Heart left ventricle (tissue), 16 donors: ENCODE data around the gene PAF1. TPM values are rescaled to one million over a fixed set of nuclear protein-coding genes. Genes with fewer than 3 reads are reported as not detected.

Source experiments
- ATAC-seq, 4 donors: fragments of 200-7000 bp; cut with Tn5 transposase; one replicate each; pipeline ENCODE4 v1.9.1; 2020 to 2022; ENCODE audit warnings: moderate library complexity in 4 of 4, mild to moderate bottlenecking in 3 of 4, moderate number of reproducible peaks in 1 of 4
- DNase-seq, 5 donors: peaks; one replicate each; pipeline ENCODE4 v3.0.0-alpha.2; 2020
- H3K27ac ChIP-seq, 12 donors: fragments of 200-600 bp; sonication (generic) in 4 of 12; one replicate each; pipeline versions ENCODE4 v1.5.0 to v1.8.0; 2016 to 2022; ENCODE audit warnings: mild to moderate bottlenecking in 2 of 12
- H3K27me3 ChIP-seq, 9 donors: fragments of 200-600 bp; sonication (generic) in 2 of 9; one replicate each; pipeline versions ENCODE4 v1.5.1 to v1.8.0; 2016 to 2022; ENCODE audit warnings: mild to moderate bottlenecking in 3 of 9
- H3K36me3 ChIP-seq, 9 donors: fragments of 200-600 bp; sonication (generic) in 2 of 9; one replicate each; pipeline versions ENCODE4 v1.5.0 to v1.8.0; 2018 to 2022; ENCODE audit warnings: mild to moderate bottlenecking in 2 of 9
- H3K4me1 ChIP-seq, 12 donors: fragments of 200-600 bp; sonication (generic) in 4 of 12; one replicate each; pipeline versions ENCODE4 v1.5.0 to v1.8.0; 2016 to 2022; ENCODE audit warnings: mild to moderate bottlenecking in 3 of 12
- H3K4me3 ChIP-seq, 12 donors: fragments of 200-600 bp; sonication (generic) in 4 of 12; one replicate each; pipeline versions ENCODE4 v1.5.0 to v1.8.0; 2017 to 2022; ENCODE audit warnings: mild to moderate bottlenecking in 9 of 12, moderate library complexity in 4 of 12
- H3K9me3 ChIP-seq, 12 donors: fragments of 200-600 bp; sonication (generic) in 4 of 12; one replicate each; pipeline versions ENCODE4 v1.5.0 to v1.8.0; 2016 to 2022; ENCODE audit warnings: mild to moderate bottlenecking in 1 of 12
- POLR2A ChIP-seq, 2 donors: fragments of 450-650 bp; IDR thresholded peaks; one replicate each; pipeline ENCODE4 v1.6.1; 2017; ENCODE audit warnings: antibody characterized with exemption in 2 of 2, mild to moderate bottlenecking in 2 of 2, moderate library complexity in 2 of 2
- WGBS, 4 donors: extraction: QIAGEN DNeasy Blood & Tissue Kit in 2 of 4; methylation state at CpG; one replicate each; pipeline versions ENCODE4 v1.1.5 to v1.1.7; 2013 to 2018; 5-methylcytosine and 5-hydroxymethylcytosine counted together
- intact Hi-C, 10 donors: fragments of 100-400 bp; cut with DNase I; formaldehyde crosslinking; loops; one replicate each; pipeline versions ENCODE4 v1.11.1 to v1.14.2; 2022
- polyA plus RNA-seq, 2 donors: library from polyadenylated mRNA; stranded (reverse); fragments of 200-250 nt; gene quantifications; one replicate each; pipeline ENCODE4 v1.2.3, GENCODE V29; 2013
- total RNA-seq, 9 donors: library from RNA; depleted of rRNA in 2 of 9; stranded (reverse); fragments of >200 nt in 2 of 9; fragmentation: NEBNext Ultra II Directional in 3 of 9; extraction: Animal tissue kit (Norgen Biotek cat#: 25700) in 3 of 9; gene quantifications; one replicate each; pipeline versions ENCODE4 v1.1.0 to v1.2.4, GENCODE V29; 2016 to 2023
- TF ChIP-seq, protein P1 (sequence below), 12 donors: fragments of 200-600 bp; sonication (generic) in 4 of 12; IDR thresholded peaks; one replicate each; pipeline versions ENCODE4 v1.5.0 to v1.8.0; 2018 to 2022; ENCODE audit warnings: antibody characterized with exemption in 12 of 12, mild to moderate bottlenecking in 5 of 12
- donor health status: ischemic (EF 13 %, LVEDD 7.1; RV severe dilation, severe dysfunction).
- donor health status: healthy with polysubstance abuse.
- donor health status: DM: no; HTN: yes; CAD: no.
- donor health status: DM: no; HTN: no; CAD: no.
- donor health status: ischemic (EF 25% LVEDD 6.9; RV normal size, moderate dysfunction).
- donor health status: ischemic (EF 25% LVEDD 5.7; RV mildly dilated, moderate dysfunction).
- donor health status: healthy.
- donor health status: DM: yes; HTN: yes; CAD: no.
- donor health status: ischemic (EF 35%, LVEDD 5.7; RV mildly dilated, moderate dysfunction).
- donor health status: nonischemic (EF 11% LVEDD 7.7; RV severe dilation, severe dysfunction).
- donor health status: DM: yes; HTN: yes; CAD: no.
- donor health status: PGD.
- donor health status: ischemic (EF 29% LVEDD 5.4; RV normal size, mild dysfunction).
- donor health status: nonischemic (EF 23%, LVEDD 6.1; RV moderate dilation, normal function).

The PAF1 gene
- total and polyA plus RNA-seq, 11 donors = 32.5 to 75.7 (median 40.7) TPM

DNA sequence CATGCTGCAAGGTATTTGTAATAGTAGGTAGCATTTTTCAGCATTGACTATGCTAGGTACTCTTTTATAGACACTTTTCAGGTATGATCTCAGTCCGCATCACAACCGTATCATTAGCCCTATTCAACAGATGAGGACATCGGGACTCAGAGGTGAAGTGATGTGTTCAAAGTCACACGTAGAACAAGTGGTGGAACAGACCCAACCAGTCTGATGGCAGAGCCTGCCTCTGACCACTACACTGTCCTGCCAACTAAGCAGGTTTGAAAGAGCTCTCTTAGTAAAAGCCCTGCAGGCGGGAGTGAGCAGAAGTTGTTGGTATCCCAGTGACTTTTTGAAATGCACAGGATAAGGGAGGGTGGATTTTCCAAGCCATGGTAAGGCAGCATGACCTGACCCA, 20.2 kb downstream of the PAF1 start:
- TF ChIP-seq, protein P1, sequence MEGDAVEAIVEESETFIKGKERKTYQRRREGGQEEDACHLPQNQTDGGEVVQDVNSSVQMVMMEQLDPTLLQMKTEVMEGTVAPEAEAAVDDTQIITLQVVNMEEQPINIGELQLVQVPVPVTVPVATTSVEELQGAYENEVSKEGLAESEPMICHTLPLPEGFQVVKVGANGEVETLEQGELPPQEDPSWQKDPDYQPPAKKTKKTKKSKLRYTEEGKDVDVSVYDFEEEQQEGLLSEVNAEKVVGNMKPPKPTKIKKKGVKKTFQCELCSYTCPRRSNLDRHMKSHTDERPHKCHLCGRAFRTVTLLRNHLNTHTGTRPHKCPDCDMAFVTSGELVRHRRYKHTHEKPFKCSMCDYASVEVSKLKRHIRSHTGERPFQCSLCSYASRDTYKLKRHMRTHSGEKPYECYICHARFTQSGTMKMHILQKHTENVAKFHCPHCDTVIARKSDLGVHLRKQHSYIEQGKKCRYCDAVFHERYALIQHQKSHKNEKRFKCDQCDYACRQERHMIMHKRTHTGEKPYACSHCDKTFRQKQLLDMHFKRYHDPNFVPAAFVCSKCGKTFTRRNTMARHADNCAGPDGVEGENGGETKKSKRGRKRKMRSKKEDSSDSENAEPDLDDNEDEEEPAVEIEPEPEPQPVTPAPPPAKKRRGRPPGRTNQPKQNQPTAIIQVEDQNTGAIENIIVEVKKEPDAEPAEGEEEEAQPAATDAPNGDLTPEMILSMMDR (IDR thresholded peaks at IDR 0.05) = no peak
- no peak for TF ChIP-seq POLR2A (IDR thresholded peaks at IDR 0.05)
- no peaks in the 10 kb centered on the region for H3K9me3 ChIP-seq
- H3K4me1 ChIP-seq = peaks cover 6 to 27% (median 21%) of the 10 kb centered on the region in 12 donors
- H3K36me3 ChIP-seq = peaks cover 2 to 68% (median 62%) of the 10 kb centered on the region in 9 donors
- DNase-seq (no peak), ATAC-seq (no peak)
- no peaks in the 10 kb centered on the region for H3K27me3 ChIP-seq
- intact Hi-C loops = no loop called here
- no peak overlapping the region for H3K27ac ChIP-seq
- WGBS, 4 donors = 90 to 95% (median 95%) methylated on average over 5 of the region's 5 CpGs
- H3K4me3 ChIP-seq = no peak overlapping the region

- no peak for DNase-seq
- no peaks in the 10 kb centered on the region for H3K27me3 ChIP-seq
- TF ChIP-seq POLR2A (IDR thresholded peaks at IDR 0.05) = no peak
- TF ChIP-seq, protein P1 (IDR thresholded peaks at IDR 0.05) = no peak
- WGBS, 4 donors = 85 to 91% (median 89%) methylated on average over 2 of the region's 2 CpGs
- ATAC-seq = no peak
- intact Hi-C loops = no loop called here
- no peak overlapping the region for H3K27ac ChIP-seq
- H3K4me1 ChIP-seq = peaks cover 6 to 29% (median 21%) of the 10 kb centered on the region in 12 donors
- no peak overlapping the region for H3K4me3 ChIP-seq
- peaks cover 2 to 68% (median 56%) of the 10 kb centered on the region in 9 donors for H3K36me3 ChIP-seq
- H3K9me3 ChIP-seq = no peaks in the 10 kb centered on the region
Measured at GRCh38 chr19:39369200-39369599, 21.7 kb downstream of the PAF1 start.

GRCh38 chr19:39365531-39365930, 25.4 kb downstream of the PAF1 start:
- H3K36me3 ChIP-seq = peaks cover 2 to 91% (median 69%) of the 10 kb centered on the region in 9 donors
- H3K4me3 ChIP-seq = no peak overlapping the region
- H3K9me3 ChIP-seq = no peaks in the 10 kb centered on the region
- peaks cover 0 to 25% (median 9%) of the 10 kb centered on the region in 12 donors for H3K4me1 ChIP-seq
- no peak for DNase-seq
- no peak for ATAC-seq
- intact Hi-C loops = no loop called here
- WGBS, 4 donors = 100% methylated on average over 1 of the region's 1 CpG
- H3K27me3 ChIP-seq = no peaks in the 10 kb centered on the region
- TF ChIP-seq POLR2A (IDR thresholded peaks at IDR 0.05) = no peak
- TF ChIP-seq, protein P1 (IDR thresholded peaks at IDR 0.05) = no peak
- no peak overlapping the region for H3K27ac ChIP-seq

DNA sequence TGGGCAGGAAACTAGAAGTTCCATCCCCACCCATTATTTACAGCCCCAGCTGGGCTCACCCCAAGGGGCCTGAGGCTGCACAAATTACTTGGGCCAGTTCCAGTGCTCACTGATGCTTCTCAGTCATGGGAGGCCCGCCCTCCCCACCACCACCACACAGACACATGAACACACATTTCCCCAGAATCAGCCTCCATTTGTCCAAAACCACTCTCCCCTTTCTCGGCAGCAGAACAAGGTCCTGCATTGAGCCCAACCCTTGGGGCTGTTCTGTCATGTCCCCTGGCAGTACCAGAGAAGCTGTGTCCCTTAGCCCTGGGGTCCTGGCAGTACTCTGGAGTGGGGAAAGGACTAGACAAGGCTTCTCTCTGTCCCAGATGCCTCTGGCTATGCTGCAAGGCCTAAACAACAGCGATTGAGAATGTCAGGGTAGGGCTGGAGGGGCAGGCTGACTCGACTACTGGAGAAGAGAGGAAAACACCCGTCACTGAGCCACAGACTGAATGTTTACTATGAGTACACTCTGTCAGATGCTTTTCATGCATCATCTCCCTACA, 26.9 kb downstream of the PAF1 start:
- Histone ChIP-seq H3K4me3 (no peak overlapping the region), H3K36me3 (peaks cover 0 to 91% (median 69%) of the 10 kb centered on the region in 9 donors), H3K4me1 (peaks cover 0 to 25% (median 9%) of the 10 kb centered on the region in 12 donors), H3K9me3 (no peaks in the 10 kb centered on the region), H3K27ac (peak overlapping the region in 11 of 12 donors; percentile 3 to 63 (median 34)), H3K27me3 (no peaks in the 10 kb centered on the region)
- ATAC-seq = peak in 3 of 4 donors; percentile 65 to 67 (median 66)
- no peak for TF ChIP-seq POLR2A (IDR thresholded peaks at IDR 0.05)
- TF ChIP-seq, protein P1 (IDR thresholded peaks at IDR 0.05) = no peak
- WGBS, 4 donors = 67 to 81% (median 73%) methylated on average over 5 of the region's 5 CpGs
- intact Hi-C loops = no loop called here
- DNase-seq = peak in 2 of 5 donors; percentile 35 to 65
